ENCODE data around the gene BCL11B.
A peak's percentile ranks its signal among the peaks of the same experiment; 100 is the strongest.

Gene BCL11B

GRCh38 chr14:99138999-99139865, 132.8 kb downstream of the BCL11B start:
- no peak for TF ChIP-seq CTCF (IDR thresholded peaks at IDR 0.05; ENCODE audit: insufficient read depth, low read depth, low read length, missing control alignments)
- no peak for DNase-seq (ENCODE audit: low read depth)
- H3K4me3 ChIP-seq (ENCODE audit: low read depth, low read length) = no peak overlapping the region

- DNase-seq (ENCODE audit: low read depth) = peak; percentile 9
- TF ChIP-seq CTCF (IDR thresholded peaks at IDR 0.05; ENCODE audit: insufficient read depth, low read depth, low read length, missing control alignments) = no peak
- H3K4me3 ChIP-seq (ENCODE audit: low read depth, low read length) = no peak overlapping the region
Observed at GRCh38 chr14:99137913-99138571, 134.0 kb downstream of the BCL11B start.

- no peak for TF ChIP-seq CTCF (IDR thresholded peaks at IDR 0.05; ENCODE audit: insufficient read depth, low read depth, low read length, missing control alignments)
- no peak overlapping the region for H3K4me3 ChIP-seq (ENCODE audit: low read depth, low read length)
- DNase-seq (ENCODE audit: low read depth) = no peak
Observed at GRCh38 chr14:99137001-99137700, 134.8 kb downstream of the BCL11B start.

- DNase-seq (ENCODE audit: low read depth) = no peak
- no peak overlapping the region for H3K4me3 ChIP-seq (ENCODE audit: low read depth, low read length)
- TF ChIP-seq CTCF (IDR thresholded peaks at IDR 0.05; ENCODE audit: insufficient read depth, low read depth, low read length, missing control alignments) = no peak
Observed at GRCh38 chr14:99136401-99136800, 135.6 kb downstream of the BCL11B start.

- TF ChIP-seq CTCF (IDR thresholded peaks at IDR 0.05; ENCODE audit: insufficient read depth, low read depth, low read length, missing control alignments) = no peak
- DNase-seq (ENCODE audit: low read depth) = no peak
- H3K4me3 ChIP-seq (ENCODE audit: low read depth, low read length) = no peak overlapping the region
Observed at GRCh38 chr14:99136047-99136400, 136.0 kb downstream of the BCL11B start.

- no peak for TF ChIP-seq CTCF (IDR thresholded peaks at IDR 0.05; ENCODE audit: insufficient read depth, low read depth, low read length, missing control alignments)
- no peak for DNase-seq (ENCODE audit: low read depth)
- no peak overlapping the region for H3K4me3 ChIP-seq (ENCODE audit: low read depth, low read length)
Observed at GRCh38 chr14:99134516-99135046, 137.4 kb downstream of the BCL11B start.
